GM12878 (cell line): ENCODE data around the gene TUNAR.

Experiments used
- CREB1 ChIP-seq: IDR thresholded peaks from 2 replicates; pipeline ENCODE4 v1.6.1; 2012; ENCODE audit warnings: low read depth, mild to moderate bottlenecking, inconsistent platforms
- CTCF ChIP-seq, 3 experiments: IDR thresholded peaks in 2 of 3; conservative IDR thresholded peaks in 1 of 3; 2 replicates each; pipeline ENCODE4 v1.5.1; 2011; ENCODE audit warnings: low read depth in 3 of 3, low read length in 3 of 3, mild to moderate bottlenecking in 3 of 3, control low read depth in 2 of 3, moderate library complexity in 2 of 3, inconsistent platforms in 1 of 3, mixed read lengths in 1 of 3; ENCODE audit not compliant: control insufficient read depth in 2 of 3, insufficient read depth in 1 of 3; ENCODE audit errors: extremely low read depth in 1 of 3
- EGR1 ChIP-seq, 2 experiments: IDR thresholded peaks; 1 replicate in 1 of 2; 2 replicates in 1 of 2; pipeline ENCODE4 v1.6.1; 2011 to 2012; ENCODE audit warnings: low read depth in 2 of 2, low read length in 2 of 2, borderline replicate concordance in 1 of 2, mild to moderate bottlenecking in 1 of 2, moderate library complexity in 1 of 2
- ESRRA ChIP-seq: IDR thresholded peaks from 2 replicates; pipeline ENCODE4 v1.6.1; 2012; ENCODE audit warnings: mild to moderate bottlenecking, low read length, improper control_type of control experiment
- POLR2A ChIP-seq: IDR thresholded peaks from 2 replicates; pipeline ENCODE4 v1.6.1; 2011; ENCODE audit warnings: low read depth, mild to moderate bottlenecking, low read length
- POLR2AphosphoS5 ChIP-seq: IDR thresholded peaks from 2 replicates; pipeline ENCODE4 v1.6.1; 2011; ENCODE audit warnings: mild to moderate bottlenecking, low read length, inconsistent platforms
- RAD21 ChIP-seq: IDR thresholded peaks from 2 replicates; pipeline ENCODE4 v1.6.1; 2011; ENCODE audit warnings: mild to moderate bottlenecking, low read depth, low read length, moderate library complexity; ENCODE audit not compliant: insufficient read depth
- SUZ12 ChIP-seq: fragments of 200-600 bp; sonication (generic); IDR thresholded peaks from one replicate; pipeline ENCODE4 v1.6.1; 2018; ENCODE audit warnings: antibody characterized with exemption, mild to moderate bottlenecking; ENCODE audit not compliant: unreplicated experiment
- TAF1 ChIP-seq: IDR thresholded peaks from 2 replicates; pipeline ENCODE4 v1.6.1; 2011; ENCODE audit warnings: mild to moderate bottlenecking, low read depth, low read length, borderline replicate concordance
- YY1 ChIP-seq: IDR thresholded peaks from 2 replicates; pipeline ENCODE4 v1.6.1; 2011; ENCODE audit warnings: low read depth, mild to moderate bottlenecking, low read length
- TF ChIP-seq, protein P1 (sequence below): fragments of 450-650 bp; IDR thresholded peaks from 2 replicates; pipeline ENCODE4 v1.6.1; 2017; ENCODE audit warnings: mild to moderate bottlenecking
- TF ChIP-seq, protein P2 (sequence below): IDR thresholded peaks from 2 replicates; pipeline ENCODE4 v1.6.1; 2011; ENCODE audit warnings: mild to moderate bottlenecking, low read depth, low read length, moderate library complexity; ENCODE audit not compliant: insufficient replicate concordance
- TF ChIP-seq, protein P3 (sequence below): IDR thresholded peaks from 2 replicates; pipeline ENCODE4 v1.6.1; 2011; ENCODE audit warnings: low read depth, low read length, improper control_type of control experiment, borderline replicate concordance

DNA sequence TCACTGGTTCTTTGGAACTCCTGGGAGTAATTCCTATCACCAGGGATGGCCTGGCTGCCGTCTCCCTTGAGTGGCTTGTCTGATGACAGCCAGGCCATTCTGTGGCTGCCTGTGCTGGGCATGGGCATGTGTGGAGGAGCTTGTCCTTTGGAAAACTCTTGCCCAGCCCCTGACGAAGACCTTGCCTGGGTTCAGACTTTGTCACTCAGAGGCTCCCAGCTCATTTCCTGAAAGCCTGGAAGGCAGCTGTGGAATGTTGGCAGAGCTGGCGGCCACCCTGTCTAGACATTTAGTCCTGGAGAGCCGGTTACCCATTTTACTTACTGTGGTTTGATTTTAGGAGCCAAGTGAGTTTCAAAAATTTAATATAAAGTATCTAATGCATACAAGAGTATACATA lies 34.0 kb downstream of the TUNAR start:
- TF ChIP-seq POLR2AphosphoS5 (no peak), ESRRA (no peak), RAD21 (no peak), CREB1 (no peak), POLR2A (no peak), EGR1 (IDR thresholded peaks at IDR 0.05; ENCODE audit: borderline replicate concordance in 1 of 2, low read depth in 2 of 2, low read length in 2 of 2) (no peak), TAF1 (no peak), YY1 (no peak), SUZ12 (no peak), CTCF (IDR thresholded peaks at IDR 0.05 in 2 of 3, conservative IDR thresholded peaks at IDR 0.05 in 1 of 3; ENCODE audit: control insufficient read depth in 2 of 3, extremely low read depth in 1 of 3, insufficient read depth in 1 of 3, low read depth in 3 of 3, low read length in 3 of 3) (no peak)
- TF ChIP-seq, protein P1, sequence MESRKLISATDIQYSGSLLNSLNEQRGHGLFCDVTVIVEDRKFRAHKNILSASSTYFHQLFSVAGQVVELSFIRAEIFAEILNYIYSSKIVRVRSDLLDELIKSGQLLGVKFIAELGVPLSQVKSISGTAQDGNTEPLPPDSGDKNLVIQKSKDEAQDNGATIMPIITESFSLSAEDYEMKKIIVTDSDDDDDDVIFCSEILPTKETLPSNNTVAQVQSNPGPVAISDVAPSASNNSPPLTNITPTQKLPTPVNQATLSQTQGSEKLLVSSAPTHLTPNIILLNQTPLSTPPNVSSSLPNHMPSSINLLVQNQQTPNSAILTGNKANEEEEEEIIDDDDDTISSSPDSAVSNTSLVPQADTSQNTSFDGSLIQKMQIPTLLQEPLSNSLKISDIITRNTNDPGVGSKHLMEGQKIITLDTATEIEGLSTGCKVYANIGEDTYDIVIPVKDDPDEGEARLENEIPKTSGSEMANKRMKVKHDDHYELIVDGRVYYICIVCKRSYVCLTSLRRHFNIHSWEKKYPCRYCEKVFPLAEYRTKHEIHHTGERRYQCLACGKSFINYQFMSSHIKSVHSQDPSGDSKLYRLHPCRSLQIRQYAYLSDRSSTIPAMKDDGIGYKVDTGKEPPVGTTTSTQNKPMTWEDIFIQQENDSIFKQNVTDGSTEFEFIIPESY: no peak
- TF ChIP-seq, protein P2, sequence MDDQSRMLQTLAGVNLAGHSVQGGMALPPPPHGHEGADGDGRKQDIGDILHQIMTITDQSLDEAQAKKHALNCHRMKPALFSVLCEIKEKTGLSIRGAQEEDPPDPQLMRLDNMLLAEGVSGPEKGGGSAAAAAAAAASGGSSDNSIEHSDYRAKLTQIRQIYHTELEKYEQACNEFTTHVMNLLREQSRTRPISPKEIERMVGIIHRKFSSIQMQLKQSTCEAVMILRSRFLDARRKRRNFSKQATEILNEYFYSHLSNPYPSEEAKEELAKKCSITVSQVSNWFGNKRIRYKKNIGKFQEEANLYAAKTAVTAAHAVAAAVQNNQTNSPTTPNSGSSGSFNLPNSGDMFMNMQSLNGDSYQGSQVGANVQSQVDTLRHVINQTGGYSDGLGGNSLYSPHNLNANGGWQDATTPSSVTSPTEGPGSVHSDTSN: no peak
- TF ChIP-seq, protein P3, sequence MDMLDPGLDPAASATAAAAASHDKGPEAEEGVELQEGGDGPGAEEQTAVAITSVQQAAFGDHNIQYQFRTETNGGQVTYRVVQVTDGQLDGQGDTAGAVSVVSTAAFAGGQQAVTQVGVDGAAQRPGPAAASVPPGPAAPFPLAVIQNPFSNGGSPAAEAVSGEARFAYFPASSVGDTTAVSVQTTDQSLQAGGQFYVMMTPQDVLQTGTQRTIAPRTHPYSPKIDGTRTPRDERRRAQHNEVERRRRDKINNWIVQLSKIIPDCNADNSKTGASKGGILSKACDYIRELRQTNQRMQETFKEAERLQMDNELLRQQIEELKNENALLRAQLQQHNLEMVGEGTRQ: no peak
